ENCODE results near the gene GPR84. TPM values are rescaled to one million over a fixed set of nuclear protein-coding genes. Genes with fewer than 3 reads are reported as not detected.

The GPR84 gene
- total RNA-seq, 4 donors from 2014 or later, result 0.39 to 0.40 TPM; not detected in 2

- peaks cover 41 to 54% of the 10 kb centered on the region in 2 donors for H3K36me3 ChIP-seq
- 78 to 88% methylated on average over 1 of the region's 1 CpG for WGBS, 2 donors
- no peak overlapping the region for H3K27ac ChIP-seq
- no peaks in the 10 kb centered on the region for H3K27me3 ChIP-seq
- DNase-seq, result no peak
- peaks cover 12 to 18% of the 10 kb centered on the region in 2 donors for H3K4me1 ChIP-seq
- no peak overlapping the region for H3K4me3 ChIP-seq (replicated peaks in 1 of 3)
- intact Hi-C loops (cut with DNase I), result no loop called here
- TF ChIP-seq POLR2A (IDR thresholded peaks at IDR 0.05), result no peak
- no peak for TF ChIP-seq CTCF (IDR thresholded peaks at IDR 0.05)
- H3K9me3 ChIP-seq, result no peaks in the 10 kb centered on the region
Measured at GRCh38 chr12:54397157-54397556, 32.9 kb upstream of the GPR84 start.

- DNase-seq, result no peak
- no peak for TF ChIP-seq POLR2A (IDR thresholded peaks at IDR 0.05)
- no peak for TF ChIP-seq CTCF (IDR thresholded peaks at IDR 0.05)
- peaks cover 26 to 38% of the 10 kb centered on the region in 2 donors for H3K36me3 ChIP-seq
- no peak overlapping the region for H3K4me3 ChIP-seq (replicated peaks in 1 of 3)
- intact Hi-C loops (cut with DNase I), result no loop called here
- H3K27me3 ChIP-seq, result no peaks in the 10 kb centered on the region
- no peaks in the 10 kb centered on the region for H3K9me3 ChIP-seq
- peaks cover 12 to 27% of the 10 kb centered on the region in 2 donors for H3K4me1 ChIP-seq
- H3K27ac ChIP-seq, result peak overlapping the region; percentile 37 to 59 (median 42)
Measured at GRCh38 chr12:54395545-54395944, 31.3 kb upstream of the GPR84 start.

- Histone ChIP-seq H3K4me3 (replicated peaks in 1 of 3) (no peak overlapping the region), H3K36me3 (peaks cover 21 to 32% of the 10 kb centered on the region in 2 donors), H3K9me3 (no peaks in the 10 kb centered on the region), H3K27me3 (no peaks in the 10 kb centered on the region), H3K27ac (no peak overlapping the region), H3K4me1 (peaks cover 15 to 27% of the 10 kb centered on the region in 2 donors)
- 100% methylated on average over 1 of the region's 1 CpG for WGBS, 2 donors
- TF ChIP-seq POLR2A (IDR thresholded peaks at IDR 0.05), result no peak
- no peak for TF ChIP-seq CTCF (IDR thresholded peaks at IDR 0.05)
- no peak for DNase-seq
- intact Hi-C loops (cut with DNase I), result no loop called here
Measured at GRCh38 chr12:54394986-54395385, 30.7 kb upstream of the GPR84 start.

- Histone ChIP-seq H3K4me3 (replicated peaks in 1 of 3) (no peak overlapping the region), H3K4me1 (peaks cover 19 to 30% of the 10 kb centered on the region in 2 donors), H3K27ac (no peak overlapping the region), H3K36me3 (peaks cover 19 to 28% of the 10 kb centered on the region in 2 donors), H3K9me3 (no peaks in the 10 kb centered on the region), H3K27me3 (no peaks in the 10 kb centered on the region)
- DNase-seq, result peak; percentile 66 to 79
- TF ChIP-seq POLR2A (IDR thresholded peaks at IDR 0.05) (no peak), CTCF (IDR thresholded peaks at IDR 0.05) (peak in 5 of 6 experiments; percentile 53 to 77 (median 62))
- WGBS, 2 donors, result 29 to 37% methylated on average over 4 of the region's 4 CpGs
- intact Hi-C loops (cut with DNase I), result no loop called here
Measured at GRCh38 chr12:54394281-54394719, 30.0 kb upstream of the GPR84 start.

- Histone ChIP-seq H3K36me3 (peaks cover 19 to 28% of the 10 kb centered on the region in 2 donors), H3K4me3 (replicated peaks in 1 of 3) (no peak overlapping the region), H3K27me3 (no peaks in the 10 kb centered on the region), H3K4me1 (peaks cover 25 to 35% of the 10 kb centered on the region in 2 donors), H3K9me3 (no peaks in the 10 kb centered on the region), H3K27ac (no peak overlapping the region)
- WGBS, 2 donors, result 75 to 78% methylated on average over 3 of the region's 3 CpGs
- TF ChIP-seq POLR2A (IDR thresholded peaks at IDR 0.05) (no peak), CTCF (IDR thresholded peaks at IDR 0.05) (no peak)
- intact Hi-C loops (cut with DNase I), result no loop called here
- DNase-seq, result no peak
Measured at GRCh38 chr12:54393743-54394142, 29.5 kb upstream of the GPR84 start.

Data from thyroid gland (tissue), 4 donors.